PC-3 (cell line): ENCODE results near the gene LHFPL3. TPM values are rescaled to one million over a fixed set of nuclear protein-coding genes. Genes with fewer than 3 reads are reported as not detected.

Experiments used
- ATAC-seq: fragments of 200-7000 bp; cut with Tn5 transposase; 2 replicates; pipeline ENCODE4 v1.9.1; 2020; ENCODE audit warnings: mild to moderate bottlenecking, moderate library complexity
- BruUV-seq: library from RNA; stranded (reverse); fragments of 400-500 nt; replicated peaks from 2 replicates; lab custom pipeline; 2021; lab: Mats Ljungman, UMichigan
- CTCF ChIA-PET: fragments of 300-600 bp; sonication (Branson Sonifier 250); formaldehyde crosslinking; loops from one replicate; lab custom pipeline; 2022; ENCODE audit warnings: antibody characterized with exemption; lab: Charles Lee
- POLR2A ChIA-PET: fragments of 300-600 bp; sonication (Branson Sonifier 250); formaldehyde crosslinking; loops from one replicate; lab custom pipeline; 2022; ENCODE audit warnings: antibody characterized with exemption; ENCODE audit not compliant: unreplicated experiment; lab: Charles Lee
- DNase-seq: peaks from one replicate; pipeline ENCODE4 v3.0.0-alpha.2; 2015
- H2AFZ ChIP-seq: fragments of 300-600 bp; sonication (generic); 2 replicates; pipeline ENCODE4 v1.6.0; 2016; ENCODE audit warnings: antibody characterized with exemption, low read length
- H3F3A ChIP-seq: fragments of 300-600 bp; sonication (generic); one replicate; pipeline ENCODE4 v1.6.0; 2017; ENCODE audit warnings: antibody characterized with exemption, low read length, control low read depth, mild to moderate bottlenecking; ENCODE audit not compliant: unreplicated experiment
- H3K27ac ChIP-seq: fragments of 300-600 bp; sonication (generic); 2 replicates; pipeline ENCODE4 v1.5.1; 2016; ENCODE audit warnings: mild to moderate bottlenecking, low read length
- H3K27me3 ChIP-seq: fragments of 300-600 bp; sonication (generic); 2 replicates; pipeline ENCODE4 v1.6.1; 2016; ENCODE audit warnings: low read length, mixed read lengths
- H3K36me3 ChIP-seq: fragments of 300-600 bp; sonication (generic); 2 replicates; pipeline ENCODE4 v1.6.1; 2016; ENCODE audit warnings: low read depth, mixed run types, low read length, mixed read lengths
- H3K4me1 ChIP-seq: fragments of 300-600 bp; sonication (generic); 2 replicates; pipeline ENCODE4 v1.5.1; 2016; ENCODE audit warnings: low read length; ENCODE audit not compliant: insufficient read depth
- H3K4me2 ChIP-seq: fragments of 300-600 bp; sonication (generic); 2 replicates; pipeline ENCODE4 v1.6.0; 2016; ENCODE audit warnings: low read length
- H3K4me3 ChIP-seq: fragments of 300-600 bp; sonication (generic); 2 replicates; pipeline ENCODE4 v1.5.1; 2016; ENCODE audit warnings: mild to moderate bottlenecking, low read length, mixed read lengths
- H3K79me2 ChIP-seq: fragments of 300-600 bp; sonication (generic); 2 replicates; pipeline ENCODE4 v1.6.1; 2017; ENCODE audit warnings: low read length, mixed read lengths
- H3K9ac ChIP-seq: fragments of 300-600 bp; sonication (generic); 2 replicates; pipeline ENCODE4 v1.6.0; 2016; ENCODE audit warnings: mild to moderate bottlenecking, low read length
- H3K9me2 ChIP-seq: fragments of 300-600 bp; sonication (generic); replicated peaks from 2 replicates; pipeline ENCODE4 v1.6.1; 2016; ENCODE audit warnings: mixed run types, low read length, mixed read lengths
- H3K9me3 ChIP-seq: fragments of 300-600 bp; sonication (generic); 2 replicates; pipeline ENCODE4 v1.6.1; 2016; ENCODE audit warnings: low read length, mixed read lengths
- H4K20me1 ChIP-seq: fragments of 300-600 bp; sonication (generic); 2 replicates; pipeline ENCODE4 v1.6.1; 2016; ENCODE audit warnings: low read length, mixed read lengths
- EZH2 ChIP-seq: fragments of 300-600 bp; sonication (generic); IDR thresholded peaks from one replicate; pipeline ENCODE4 v1.6.1; 2017; ENCODE audit warnings: antibody characterized with exemption, mild to moderate bottlenecking, low read length; ENCODE audit not compliant: unreplicated experiment
- EZH2phosphoT487 ChIP-seq: fragments of 300-600 bp; sonication (generic); IDR thresholded peaks from 2 replicates; pipeline ENCODE4 v1.6.1; 2018; ENCODE audit warnings: mild to moderate bottlenecking, antibody characterized with exemption, low read length, borderline replicate concordance
- intact Hi-C: fragments of 100-400 bp; cut with micrococcal nuclease; formaldehyde crosslinking; loops from 2 replicates; pipeline ENCODE4 v1.9.0; 2023
- total RNA-seq: library from RNA; depleted of rRNA; stranded (reverse); fragments of >200 nt; gene quantifications from 2 replicates; pipeline ENCODE4 v1.2.3, GENCODE V29; 2014
- TF ChIP-seq, protein P1 (sequence below): fragments of 300-600 bp; sonication (generic); conservative IDR thresholded peaks from 2 replicates; pipeline ENCODE4 v1.5.1; 2017; ENCODE audit warnings: antibody characterized with exemption, low read depth, mild to moderate bottlenecking, low read length

The LHFPL3 gene
- total RNA-seq, 1 experiment from 2014 or later = not detected

DNA sequence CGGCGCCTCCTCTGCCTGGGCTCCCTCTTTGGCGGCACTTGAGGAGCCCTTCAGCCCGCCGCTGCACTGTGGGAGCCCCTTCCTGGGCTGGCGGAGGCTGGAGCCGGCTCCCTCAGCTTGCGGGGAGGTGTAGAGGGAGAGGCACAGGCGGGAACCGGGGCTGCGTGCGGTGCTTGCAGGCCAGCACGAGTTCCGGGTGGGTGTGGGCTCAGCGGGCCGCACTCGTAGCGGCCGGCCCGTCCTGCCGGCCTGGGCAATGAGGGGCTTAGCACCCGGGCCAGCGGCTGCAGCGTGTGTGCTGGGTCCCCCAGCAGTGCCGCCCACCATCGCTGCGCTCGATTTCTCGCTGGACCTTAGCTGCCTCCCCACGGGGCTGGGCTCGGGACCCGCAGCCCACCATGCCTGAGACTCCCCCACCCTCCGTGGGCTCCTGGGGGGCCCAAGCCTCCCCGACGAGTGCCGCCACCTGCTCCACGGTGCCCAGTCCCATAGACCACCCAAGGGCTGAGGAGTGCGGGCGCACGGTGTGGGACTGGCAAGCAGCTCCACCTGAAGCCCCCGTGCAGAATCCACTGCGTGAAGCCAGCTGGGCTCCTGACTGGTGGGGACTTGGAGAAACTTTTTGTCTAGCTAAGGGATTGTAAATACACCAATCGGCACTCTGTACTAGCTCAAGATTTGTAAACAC, 611.8 kb downstream of the LHFPL3 start:
- H3K27ac ChIP-seq = no peak overlapping the region
- no peak for TF ChIP-seq EZH2
- no peak for TF ChIP-seq EZH2phosphoT487
- TF ChIP-seq, protein P1, sequence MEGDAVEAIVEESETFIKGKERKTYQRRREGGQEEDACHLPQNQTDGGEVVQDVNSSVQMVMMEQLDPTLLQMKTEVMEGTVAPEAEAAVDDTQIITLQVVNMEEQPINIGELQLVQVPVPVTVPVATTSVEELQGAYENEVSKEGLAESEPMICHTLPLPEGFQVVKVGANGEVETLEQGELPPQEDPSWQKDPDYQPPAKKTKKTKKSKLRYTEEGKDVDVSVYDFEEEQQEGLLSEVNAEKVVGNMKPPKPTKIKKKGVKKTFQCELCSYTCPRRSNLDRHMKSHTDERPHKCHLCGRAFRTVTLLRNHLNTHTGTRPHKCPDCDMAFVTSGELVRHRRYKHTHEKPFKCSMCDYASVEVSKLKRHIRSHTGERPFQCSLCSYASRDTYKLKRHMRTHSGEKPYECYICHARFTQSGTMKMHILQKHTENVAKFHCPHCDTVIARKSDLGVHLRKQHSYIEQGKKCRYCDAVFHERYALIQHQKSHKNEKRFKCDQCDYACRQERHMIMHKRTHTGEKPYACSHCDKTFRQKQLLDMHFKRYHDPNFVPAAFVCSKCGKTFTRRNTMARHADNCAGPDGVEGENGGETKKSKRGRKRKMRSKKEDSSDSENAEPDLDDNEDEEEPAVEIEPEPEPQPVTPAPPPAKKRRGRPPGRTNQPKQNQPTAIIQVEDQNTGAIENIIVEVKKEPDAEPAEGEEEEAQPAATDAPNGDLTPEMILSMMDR = no peak
- intact Hi-C loops = no loop called here
- ChIA-PET CTCF (no interaction called here), POLR2A (no interaction called here)
- peaks cover 4% of the 10 kb centered on the region for H3K4me1 ChIP-seq
- no peak for ATAC-seq
- no peaks in the 10 kb centered on the region for H3F3A ChIP-seq
- DNase-seq = no peak
- H4K20me1 ChIP-seq = no peaks in the 10 kb centered on the region
- no peaks in the 10 kb centered on the region for H3K9me2 ChIP-seq
- H3K27me3 ChIP-seq = no peaks in the 10 kb centered on the region
- H3K79me2 ChIP-seq = no peaks in the 10 kb centered on the region
- no peaks in the 10 kb centered on the region for H3K9me3 ChIP-seq
- H3K36me3 ChIP-seq = no peaks in the 10 kb centered on the region
- no peak overlapping the region for H3K9ac ChIP-seq
- no peak overlapping the region for H3K4me2 ChIP-seq
- no peak overlapping the region for H3K4me3 ChIP-seq
- no TSS peak for BruUV-seq
- H2AFZ ChIP-seq = no peak overlapping the region

DNA sequence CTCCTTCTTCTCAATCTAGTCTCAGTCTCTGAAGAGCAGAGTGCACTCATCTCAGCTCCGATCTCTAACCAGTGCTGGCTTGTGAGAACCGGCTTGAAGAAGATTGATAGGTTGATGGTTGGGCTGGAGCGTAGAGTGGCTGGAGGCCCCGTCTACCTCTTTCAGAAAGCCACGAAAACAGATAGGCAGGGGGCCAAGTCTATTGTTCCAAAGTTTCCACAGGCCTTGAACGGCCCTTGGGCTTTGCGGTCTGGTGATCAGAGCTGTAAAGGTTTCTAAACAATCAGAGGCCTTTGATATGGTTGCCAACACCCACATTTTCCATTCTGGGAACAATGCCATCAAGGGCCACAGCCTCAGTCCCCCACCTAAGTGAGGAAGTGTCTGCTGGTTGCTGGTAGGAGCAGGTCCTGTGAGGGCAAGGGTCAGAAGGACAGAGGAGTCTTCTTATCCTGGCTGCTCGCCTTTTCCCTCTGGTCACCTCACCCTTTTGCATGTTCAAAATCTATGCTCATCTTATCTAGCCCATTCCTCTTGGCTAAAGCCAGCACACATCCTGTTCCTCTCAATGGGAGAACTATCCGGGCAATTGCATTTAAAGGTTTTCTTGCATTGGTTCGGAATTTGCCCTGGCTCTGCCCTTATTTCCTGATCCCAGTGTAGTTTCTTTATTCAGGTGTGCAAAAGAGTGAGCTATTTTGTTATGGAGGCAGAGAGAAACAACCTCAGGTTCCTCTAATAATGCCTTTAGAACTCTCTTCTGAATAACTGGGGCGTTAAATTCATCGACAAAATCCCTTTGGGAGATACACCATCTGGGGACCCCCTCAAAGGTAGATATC, 615.3 kb downstream of the LHFPL3 start:
- intact Hi-C loops = no loop called here
- BruUV-seq = no TSS peak
- H2AFZ ChIP-seq = no peak overlapping the region
- peak overlapping the region; percentile 100 for H3K27ac ChIP-seq
- no peaks in the 10 kb centered on the region for H4K20me1 ChIP-seq
- DNase-seq (no peak), ATAC-seq (no peak)
- no peaks in the 10 kb centered on the region for H3K27me3 ChIP-seq
- no peaks in the 10 kb centered on the region for H3K9me3 ChIP-seq
- no peaks in the 10 kb centered on the region for H3K9me2 ChIP-seq
- H3K4me2 ChIP-seq = no peak overlapping the region
- H3K4me3 ChIP-seq = no peak overlapping the region
- H3F3A ChIP-seq = no peaks in the 10 kb centered on the region
- ChIA-PET POLR2A (no interaction called here), CTCF (interaction anchor here (0.7 kb wide), 2 partner anchors 61 to 1552 kb away, joined by 3 read pairs; no protein-coding TSS in a partner anchor)
- peaks cover 18% of the 10 kb centered on the region for H3K4me1 ChIP-seq
- no peaks in the 10 kb centered on the region for H3K79me2 ChIP-seq
- peak overlapping the region; percentile 70; the same call in 1 of the 2 replicates for H3K9ac ChIP-seq
- TF ChIP-seq, protein P1 = no peak
- TF ChIP-seq EZH2 (no peak), EZH2phosphoT487 (no peak)
- no peaks in the 10 kb centered on the region for H3K36me3 ChIP-seq
